Midbrain (tissue), 1 donor: ENCODE results near the gene RGCC.
A peak's percentile ranks its signal among the peaks of the same experiment; 100 is the strongest.

Source experiments
- DNase-seq: peaks from one replicate; lab custom pipeline; 2025; lab: John Stamatoyannopoulos, UW

Gene RGCC

GRCh38 chr13:41453620-41454019 is 3.7 kb upstream of the RGCC start:
- DNase-seq, result no peak

GRCh38 chr13:41454170-41454569 is 3.2 kb upstream of the RGCC start:
- no peak for DNase-seq

- no peak for DNase-seq
Measured at GRCh38 chr13:41455725-41456419, 1.5 kb upstream of the RGCC start.

- DNase-seq, result no peak
Measured at GRCh38 chr13:41457589-41458186, 338 bp downstream of the RGCC start.

- DNase-seq, result peak; percentile 57
Measured at GRCh38 chr13:41458187-41458760, 924 bp downstream of the RGCC start.

- DNase-seq, result peak; percentile 31
Measured at GRCh38 chr13:41458761-41459431, 1.5 kb downstream of the RGCC start.

GRCh38 chr13:41459432-41460073 is 2.2 kb downstream of the RGCC start:
- peak; percentile 67 for DNase-seq

GRCh38 chr13:41460074-41460465 is 2.7 kb downstream of the RGCC start:
- no peak for DNase-seq

GRCh38 chr13:41460930-41461329 is 3.6 kb downstream of the RGCC start:
- DNase-seq, result no peak

GRCh38 chr13:41461527-41462139 is 4.3 kb downstream of the RGCC start:
- DNase-seq, result no peak

GRCh38 chr13:41462427-41462826 is 5.1 kb downstream of the RGCC start:
- no peak for DNase-seq

GRCh38 chr13:41463838-41464602 is 6.7 kb downstream of the RGCC start:
- no peak for DNase-seq

- DNase-seq, result no peak
Measured at GRCh38 chr13:41465241-41465847, 8.0 kb downstream of the RGCC start.

- DNase-seq, result no peak
Measured at GRCh38 chr13:41465898-41466320, 8.6 kb downstream of the RGCC start.

- peak; percentile 65 for DNase-seq
Measured at GRCh38 chr13:41467425-41467945, 10.1 kb downstream of the RGCC start.

GRCh38 chr13:41468631-41469030 is 11.3 kb downstream of the RGCC start:
- DNase-seq, result no peak

- DNase-seq, result no peak
Measured at GRCh38 chr13:41470196-41470595, 12.8 kb downstream of the RGCC start.

GRCh38 chr13:41471785-41472184 is 14.4 kb downstream of the RGCC start:
- DNase-seq, result no peak

- DNase-seq, result no peak
Measured at GRCh38 chr13:41487222-41487621, 29.9 kb downstream of the RGCC start.

GRCh38 chr13:41488124-41488523 is 30.8 kb downstream of the RGCC start:
- no peak for DNase-seq
